Measurements from ENCODE around the gene NRIP1.

NRIP1 gene

GRCh38 chr21:14998784-14999183, 66.0 kb downstream of the NRIP1 start:
- Mint-ChIP-seq H3K27me3 (no peaks in the 10 kb centered on the region), H3K4me1 (ENCODE audit: low read depth) (peaks cover 43% of the 10 kb centered on the region), H3K4me3 (no peak overlapping the region), H3K9me3 (no peaks in the 10 kb centered on the region), H3K36me3 (ENCODE audit: low read depth) (peaks cover 17% of the 10 kb centered on the region), H3K27ac (no peak overlapping the region)
- DNase-seq = no peak

GRCh38 chr21:14998336-14998735, 66.5 kb downstream of the NRIP1 start:
- peaks cover 41% of the 10 kb centered on the region for H3K4me1 Mint-ChIP-seq (ENCODE audit: low read depth)
- DNase-seq = no peak
- H3K9me3 Mint-ChIP-seq = no peaks in the 10 kb centered on the region
- H3K36me3 Mint-ChIP-seq (ENCODE audit: low read depth) = peaks cover 16% of the 10 kb centered on the region
- no peak overlapping the region for H3K27ac Mint-ChIP-seq
- H3K27me3 Mint-ChIP-seq = no peaks in the 10 kb centered on the region
- H3K4me3 Mint-ChIP-seq = no peak overlapping the region

GRCh38 chr21:14995695-14996490, 68.9 kb downstream of the NRIP1 start:
- H3K4me1 Mint-ChIP-seq (ENCODE audit: low read depth) = peaks cover 45% of the 10 kb centered on the region
- H3K4me3 Mint-ChIP-seq = no peak overlapping the region
- no peaks in the 10 kb centered on the region for H3K27me3 Mint-ChIP-seq
- no peaks in the 10 kb centered on the region for H3K9me3 Mint-ChIP-seq
- peaks cover 34% of the 10 kb centered on the region for H3K36me3 Mint-ChIP-seq (ENCODE audit: low read depth)
- H3K27ac Mint-ChIP-seq = no peak overlapping the region
- no peak for DNase-seq

GRCh38 chr21:14995226-14995625, 69.6 kb downstream of the NRIP1 start:
- DNase-seq = no peak
- H3K36me3 Mint-ChIP-seq (ENCODE audit: low read depth) = peaks cover 41% of the 10 kb centered on the region
- no peaks in the 10 kb centered on the region for H3K9me3 Mint-ChIP-seq
- H3K27me3 Mint-ChIP-seq = no peaks in the 10 kb centered on the region
- H3K4me1 Mint-ChIP-seq (ENCODE audit: low read depth) = peaks cover 48% of the 10 kb centered on the region
- no peak overlapping the region for H3K27ac Mint-ChIP-seq
- no peak overlapping the region for H3K4me3 Mint-ChIP-seq

GRCh38 chr21:14993115-14993514, 71.7 kb downstream of the NRIP1 start:
- no peaks in the 10 kb centered on the region for H3K27me3 Mint-ChIP-seq
- peaks cover 50% of the 10 kb centered on the region for H3K4me1 Mint-ChIP-seq (ENCODE audit: low read depth)
- no peaks in the 10 kb centered on the region for H3K9me3 Mint-ChIP-seq
- peak overlapping the region; percentile 67 for H3K27ac Mint-ChIP-seq
- peaks cover 55% of the 10 kb centered on the region for H3K36me3 Mint-ChIP-seq (ENCODE audit: low read depth)
- no peak for DNase-seq
- no peak overlapping the region for H3K4me3 Mint-ChIP-seq

GRCh38 chr21:14991957-14992356, 72.8 kb downstream of the NRIP1 start:
- no peaks in the 10 kb centered on the region for H3K9me3 Mint-ChIP-seq
- no peak overlapping the region for H3K27ac Mint-ChIP-seq

GRCh38 chr21:14989359-14989758, 75.4 kb downstream of the NRIP1 start:
- Mint-ChIP-seq H3K4me3 (no peak overlapping the region), H3K27me3 (no peaks in the 10 kb centered on the region), H3K36me3 (ENCODE audit: low read depth) (peaks cover 57% of the 10 kb centered on the region), H3K9me3 (no peaks in the 10 kb centered on the region), H3K4me1 (ENCODE audit: low read depth) (peaks cover 38% of the 10 kb centered on the region), H3K27ac (no peak overlapping the region)
- no peak for DNase-seq

More at GRCh38 chr21:14991957-14992356, 72.8 kb downstream of the NRIP1 start:
- Mint-ChIP-seq H3K4me3 (no peak overlapping the region), H3K36me3 (ENCODE audit: low read depth) (peaks cover 54% of the 10 kb centered on the region), H3K27me3 (no peaks in the 10 kb centered on the region), H3K4me1 (ENCODE audit: low read depth) (peaks cover 46% of the 10 kb centered on the region)
- DNase-seq = no peak

- H3K27ac Mint-ChIP-seq = no peak overlapping the region
Observed at GRCh38 chr21:14988760-14989159, 76.0 kb downstream of the NRIP1 start.

GRCh38 chr21:14987370-14988170, 77.2 kb downstream of the NRIP1 start:
- no peak overlapping the region for H3K4me3 Mint-ChIP-seq
- DNase-seq = no peak

More at GRCh38 chr21:14988760-14989159, 76.0 kb downstream of the NRIP1 start:
- H3K4me3 Mint-ChIP-seq = no peak overlapping the region
- no peaks in the 10 kb centered on the region for H3K27me3 Mint-ChIP-seq
- H3K36me3 Mint-ChIP-seq (ENCODE audit: low read depth) = peaks cover 63% of the 10 kb centered on the region
- peaks cover 41% of the 10 kb centered on the region for H3K4me1 Mint-ChIP-seq (ENCODE audit: low read depth)
- no peaks in the 10 kb centered on the region for H3K9me3 Mint-ChIP-seq
- no peak for DNase-seq

GRCh38 chr21:14985306-14985705, 79.5 kb downstream of the NRIP1 start:
- H3K4me1 Mint-ChIP-seq (ENCODE audit: low read depth) = peaks cover 24% of the 10 kb centered on the region
- no peaks in the 10 kb centered on the region for H3K27me3 Mint-ChIP-seq
- no peak overlapping the region for H3K4me3 Mint-ChIP-seq
- H3K9me3 Mint-ChIP-seq = no peaks in the 10 kb centered on the region
- peaks cover 49% of the 10 kb centered on the region for H3K36me3 Mint-ChIP-seq (ENCODE audit: low read depth)
- DNase-seq = no peak
- no peak overlapping the region for H3K27ac Mint-ChIP-seq

More at GRCh38 chr21:14987370-14988170, 77.2 kb downstream of the NRIP1 start:
- H3K27me3 Mint-ChIP-seq = no peaks in the 10 kb centered on the region
- H3K27ac Mint-ChIP-seq = no peak overlapping the region
- peaks cover 37% of the 10 kb centered on the region for H3K4me1 Mint-ChIP-seq (ENCODE audit: low read depth)
- peaks cover 58% of the 10 kb centered on the region for H3K36me3 Mint-ChIP-seq (ENCODE audit: low read depth)
- no peaks in the 10 kb centered on the region for H3K9me3 Mint-ChIP-seq

GRCh38 chr21:14982336-14982735, 82.5 kb downstream of the NRIP1 start:
- H3K36me3 Mint-ChIP-seq (ENCODE audit: low read depth) = peaks cover 39% of the 10 kb centered on the region
- peaks cover 18% of the 10 kb centered on the region for H3K4me1 Mint-ChIP-seq (ENCODE audit: low read depth)
- H3K27ac Mint-ChIP-seq = no peak overlapping the region
- no peak overlapping the region for H3K4me3 Mint-ChIP-seq
- DNase-seq = no peak
- H3K9me3 Mint-ChIP-seq = no peaks in the 10 kb centered on the region
- H3K27me3 Mint-ChIP-seq = no peaks in the 10 kb centered on the region

- Mint-ChIP-seq H3K27ac (no peak overlapping the region), H3K9me3 (no peaks in the 10 kb centered on the region), H3K27me3 (no peaks in the 10 kb centered on the region), H3K4me1 (ENCODE audit: low read depth) (peaks cover 17% of the 10 kb centered on the region), H3K36me3 (ENCODE audit: low read depth) (peaks cover 37% of the 10 kb centered on the region), H3K4me3 (no peak overlapping the region)
- no peak for DNase-seq
Observed at GRCh38 chr21:14981246-14981645, 83.6 kb downstream of the NRIP1 start.

- no peak for DNase-seq
- no peaks in the 10 kb centered on the region for H3K27me3 Mint-ChIP-seq
- peaks cover 40% of the 10 kb centered on the region for H3K36me3 Mint-ChIP-seq (ENCODE audit: low read depth)
- H3K4me3 Mint-ChIP-seq = no peak overlapping the region
- no peak overlapping the region for H3K27ac Mint-ChIP-seq
- peaks cover 14% of the 10 kb centered on the region for H3K4me1 Mint-ChIP-seq (ENCODE audit: low read depth)
- no peaks in the 10 kb centered on the region for H3K9me3 Mint-ChIP-seq
Observed at GRCh38 chr21:14979264-14979663, 85.5 kb downstream of the NRIP1 start.

GRCh38 chr21:14977814-14978213, 87.0 kb downstream of the NRIP1 start:
- H3K36me3 Mint-ChIP-seq (ENCODE audit: low read depth) = peaks cover 40% of the 10 kb centered on the region
- peaks cover 8% of the 10 kb centered on the region for H3K4me1 Mint-ChIP-seq (ENCODE audit: low read depth)
- H3K4me3 Mint-ChIP-seq = no peak overlapping the region
- H3K9me3 Mint-ChIP-seq = no peaks in the 10 kb centered on the region
- no peaks in the 10 kb centered on the region for H3K27me3 Mint-ChIP-seq
- no peak for DNase-seq
- H3K27ac Mint-ChIP-seq = no peak overlapping the region

All from activated T-cell treated with anti-CD3 and anti-CD28 coated beads, Interleukin-2, amount 50 U/mL, for 24 hours (primary cell).